Measurements from ENCODE around the gene SPINK8.
"Not testable (repeated sequence)": the region's sequence is repeated elsewhere in the genome, so short reads cannot be mapped to it uniquely, and the experiment has no call there.

Gene SPINK8
- long read RNA-seq, donor 1, result 0 reads
- long read RNA-seq, donor 2, result 0 reads
- long read RNA-seq, donor 3, result 0 reads
- long read RNA-seq, donor 4, result 0 reads
- long read RNA-seq, donor 5, result 0 reads
- long read RNA-seq, donor 6, result 0 reads
- long read RNA-seq, donor 7, result 0 reads
- long read RNA-seq, donor 8, result 0 reads

GRCh38 chr3:48333346-48334245, at the start of gene SPINK8:
Gene SPINK8 (minus strand): TSS chr3:48333661. CDS start chr3:48328341, 5,320 bp downstream.
- not testable (repeated sequence) for DNase-seq

DNA sequence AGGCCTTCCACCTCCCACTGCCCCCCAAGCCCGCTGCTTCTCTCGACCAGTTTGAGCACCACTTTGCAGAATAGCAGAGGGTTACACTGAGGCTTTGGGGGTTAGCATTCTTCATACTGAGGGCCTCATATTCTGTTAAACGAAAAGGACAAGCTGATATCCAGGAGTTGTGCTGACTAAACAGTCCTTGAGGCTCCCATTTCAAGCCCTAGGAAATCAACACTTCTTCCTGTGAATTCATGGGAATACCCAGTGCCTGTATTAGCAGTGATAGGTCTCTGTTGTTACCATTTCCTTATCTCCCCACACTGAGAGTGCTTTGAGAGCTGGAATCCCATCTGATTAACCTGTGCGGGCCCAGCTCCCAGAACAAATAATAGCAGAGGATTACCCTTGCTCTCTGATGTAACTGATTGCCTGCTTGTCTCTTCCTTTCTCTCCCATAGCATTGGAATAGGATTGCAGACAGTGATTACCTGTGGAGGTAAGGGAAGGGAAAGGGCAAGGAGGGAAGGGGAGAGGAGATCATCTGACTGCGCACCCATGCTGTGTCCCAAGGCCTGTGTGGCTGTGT, 39.5 kb upstream of the SPINK8 start:
- DNase-seq, result no peak

DNA sequence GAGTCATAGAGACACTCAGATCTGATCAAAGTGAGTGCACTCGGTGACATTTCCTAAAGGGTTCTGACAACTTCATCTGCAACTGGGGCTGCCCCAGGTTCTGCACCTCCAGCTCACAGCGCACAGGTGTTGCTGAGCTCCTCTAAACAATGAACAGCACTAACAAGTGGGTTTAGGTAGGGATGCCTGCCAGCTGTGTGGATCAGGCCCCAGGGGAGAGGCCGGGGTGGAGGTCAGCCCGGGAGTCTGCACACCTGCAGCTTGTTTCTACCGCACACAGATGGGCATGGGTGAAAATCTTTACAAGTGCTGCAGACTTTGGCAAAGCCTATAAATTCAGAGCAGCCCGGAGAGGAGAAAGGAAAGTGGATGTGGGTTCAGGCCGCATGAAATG, 38.9 kb upstream of the SPINK8 start:
- DNase-seq, result no peak

- no peak for DNase-seq
Observed at GRCh38 chr3:48371651-48372376, 38.4 kb upstream of the SPINK8 start, which contains the start of gene FBXW12. Gene FBXW12 (plus strand): TSS chr3:48372219. CDS start chr3:48372768, 549 bp downstream.

- peak; percentile 7 for DNase-seq
Observed at GRCh38 chr3:48370333-48370713, 36.9 kb upstream of the SPINK8 start.

DNA sequence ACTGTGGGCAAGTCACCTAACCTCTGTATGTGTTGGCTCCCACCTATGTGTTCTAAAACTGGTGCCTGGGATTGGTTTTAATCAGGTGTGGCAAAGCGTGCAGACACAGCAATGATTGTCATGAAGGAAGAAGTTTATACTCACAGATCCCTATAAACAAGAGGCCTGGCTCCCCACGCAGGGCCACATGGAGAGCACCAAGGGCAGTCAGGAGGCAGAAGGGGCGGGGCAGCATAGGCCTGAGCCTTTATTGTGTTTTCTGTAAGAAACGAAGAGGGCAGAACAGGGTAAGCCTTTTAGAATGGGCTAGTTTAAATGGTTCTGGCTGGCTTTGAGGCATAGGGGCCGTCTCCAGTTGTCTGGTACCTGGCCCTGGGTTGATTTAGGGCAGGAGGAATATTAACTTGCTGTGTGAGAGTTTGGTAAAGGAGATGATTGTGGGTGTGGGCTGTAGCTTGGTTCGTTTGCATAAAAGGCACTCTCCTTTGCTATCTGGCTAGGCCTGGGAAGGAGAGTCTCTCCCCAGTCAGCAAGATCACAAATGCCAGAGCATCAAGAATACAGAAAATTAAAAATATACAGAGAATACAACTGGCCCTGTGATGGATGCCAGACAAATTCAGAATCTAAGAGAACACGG, 36.4 kb upstream of the SPINK8 start:
- DNase-seq, result peak; percentile 6

GRCh38 chr3:48367201-48367600, 33.7 kb upstream of the SPINK8 start:
- DNase-seq, result no peak

DNA sequence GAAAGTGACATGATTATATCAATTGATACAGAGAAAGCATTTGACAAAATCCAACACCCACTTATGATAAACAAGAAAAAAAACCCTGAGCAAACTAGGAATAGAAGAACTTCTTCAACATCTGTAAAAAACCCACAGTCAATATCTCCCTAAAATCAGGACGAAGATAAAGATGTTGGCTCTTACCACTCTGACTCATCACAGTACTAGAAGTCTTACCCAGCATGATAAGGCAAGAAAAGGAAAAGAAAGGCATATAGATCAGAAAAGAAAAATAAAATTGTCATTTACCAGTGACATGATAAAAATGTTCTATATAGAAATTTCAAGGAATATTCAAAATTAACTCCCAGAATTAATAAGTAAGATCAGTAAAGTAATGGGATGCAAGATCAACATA, 31.4 kb upstream of the SPINK8 start:
- no peak for DNase-seq

- no peak for DNase-seq
Observed at GRCh38 chr3:48361928-48362327, 28.5 kb upstream of the SPINK8 start.

DNA sequence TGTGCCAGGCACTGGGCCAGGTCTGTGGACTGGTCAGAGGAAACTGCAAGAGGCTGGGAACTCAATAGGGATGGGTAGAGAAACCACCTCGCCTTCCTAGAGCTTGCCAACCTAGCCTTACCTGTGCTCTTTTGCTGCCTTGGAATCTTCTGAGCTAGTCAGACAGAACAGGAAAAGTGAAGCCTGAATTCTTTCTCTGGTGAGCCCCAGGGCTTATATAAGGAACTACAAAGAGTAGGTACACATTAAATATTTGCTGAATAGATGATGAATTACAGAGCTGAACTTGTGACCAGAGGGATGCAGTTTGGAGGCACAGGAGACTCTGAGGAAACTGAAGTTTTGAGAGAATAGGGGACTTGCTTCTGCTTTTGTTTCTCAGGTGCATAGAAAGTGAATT, 23.0 kb upstream of the SPINK8 start:
- DNase-seq, result no peak

GRCh38 chr3:48353987-48354386, 20.5 kb upstream of the SPINK8 start:
- no peak for DNase-seq

DNA sequence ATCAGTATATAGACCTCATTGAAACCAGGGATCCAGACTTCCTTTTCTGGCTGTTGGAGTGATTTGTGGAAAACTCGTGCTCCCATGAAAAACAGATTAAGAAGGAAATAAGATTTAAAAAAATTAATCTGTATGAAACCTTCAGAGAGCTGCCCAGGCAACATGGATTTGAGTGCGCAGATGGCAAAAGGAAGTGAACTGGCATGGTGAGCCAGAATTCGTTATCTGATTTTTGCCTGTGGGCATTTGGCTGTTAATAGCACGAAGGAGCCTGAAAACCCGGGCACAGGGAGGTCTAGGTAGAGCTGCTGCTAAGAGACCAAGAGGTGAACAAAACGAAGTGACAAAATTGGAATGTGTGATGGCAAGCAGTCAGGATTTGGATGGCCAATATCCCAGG, 19.1 kb upstream of the SPINK8 start:
- no peak for DNase-seq

DNA sequence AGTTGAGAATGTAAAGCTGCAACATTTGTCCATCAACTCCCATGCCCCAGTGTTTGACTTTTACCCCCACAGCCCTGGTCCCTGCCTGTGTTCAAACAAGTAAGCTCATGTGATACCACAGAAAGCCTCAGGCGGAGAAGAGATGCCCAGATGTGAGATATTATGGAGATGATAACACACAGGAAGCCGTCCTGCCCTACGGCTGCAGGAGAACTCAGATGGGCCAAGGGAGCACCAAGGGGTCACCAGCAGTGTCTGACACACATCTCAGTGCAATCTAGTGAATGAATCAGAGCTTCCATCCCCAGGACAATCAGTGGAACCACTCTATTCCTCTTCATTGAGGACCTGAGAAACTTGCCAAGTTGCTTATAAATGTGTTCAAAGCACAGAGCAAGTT, 14.0 kb upstream of the SPINK8 start:
- DNase-seq, result no peak

- DNase-seq, result no peak
Observed at GRCh38 chr3:48345946-48346572, 12.6 kb upstream of the SPINK8 start.

- no peak for DNase-seq
Observed at GRCh38 chr3:48344867-48345507, 11.5 kb upstream of the SPINK8 start.

GRCh38 chr3:48343432-48343831, 10.0 kb upstream of the SPINK8 start:
- DNase-seq, result no peak

DNA sequence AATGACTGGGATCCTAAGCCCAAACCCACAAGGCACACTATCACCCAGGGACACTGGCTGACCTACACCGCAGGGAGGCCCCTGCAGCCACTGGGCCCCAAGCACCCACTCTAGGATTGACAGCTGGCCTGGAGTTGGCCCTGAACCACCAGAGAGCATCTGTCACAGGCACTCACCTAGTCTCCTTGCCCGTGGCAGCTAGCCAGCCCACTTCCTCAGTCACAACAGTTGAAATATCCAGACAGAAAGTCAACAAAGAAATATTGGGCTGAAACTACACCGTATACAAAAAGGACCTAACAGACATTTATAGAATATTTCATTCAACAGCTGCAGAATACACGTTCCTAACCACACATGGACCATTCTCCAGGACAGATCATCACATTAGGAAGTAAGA, 5.2 kb upstream of the SPINK8 start:
- DNase-seq, result no peak

DNA sequence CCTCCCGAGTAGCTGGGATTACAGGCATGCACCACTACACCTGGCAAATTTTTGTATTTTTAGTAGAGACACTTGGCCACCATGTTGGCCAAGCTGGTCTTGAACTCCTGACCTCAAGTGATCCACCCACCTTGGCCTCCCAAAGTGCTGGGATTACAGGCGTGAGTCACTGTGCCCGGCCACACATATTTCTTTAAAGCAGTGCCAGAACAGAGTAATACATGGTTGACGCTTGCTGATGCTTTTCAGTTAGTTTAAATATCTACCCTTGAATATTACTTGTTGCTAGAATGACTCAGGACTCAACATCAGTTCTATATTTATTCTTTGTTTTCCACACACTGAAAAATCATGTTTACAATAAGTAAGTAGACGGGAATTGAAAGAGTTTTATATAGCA, 4.1 kb upstream of the SPINK8 start:
- not testable (repeated sequence) for DNase-seq

DNA sequence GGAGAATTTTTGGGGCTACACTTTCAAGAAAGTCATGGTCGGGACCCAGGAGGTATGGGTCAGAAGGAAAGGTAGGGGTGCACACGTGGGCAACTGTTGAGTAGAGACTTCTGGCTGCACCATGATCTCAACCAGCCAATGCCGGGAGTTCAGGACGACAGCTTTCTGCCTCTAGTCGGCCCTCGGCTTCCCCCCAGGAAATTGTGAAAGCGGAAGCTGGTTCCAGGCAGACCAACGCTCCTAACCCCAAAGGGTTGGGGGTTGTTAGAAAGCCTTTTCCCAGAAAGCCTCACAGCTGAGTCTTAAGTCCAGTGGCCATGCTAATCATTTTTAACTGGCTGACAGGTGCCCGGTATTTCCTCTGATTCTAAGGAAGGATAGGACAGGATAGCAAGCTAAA, 1.8 kb upstream of the SPINK8 start:
- DNase-seq, result not testable (repeated sequence)

- no peak for DNase-seq
Observed at GRCh38 chr3:48334605-48335004, 1.1 kb upstream of the SPINK8 start.

DNA sequence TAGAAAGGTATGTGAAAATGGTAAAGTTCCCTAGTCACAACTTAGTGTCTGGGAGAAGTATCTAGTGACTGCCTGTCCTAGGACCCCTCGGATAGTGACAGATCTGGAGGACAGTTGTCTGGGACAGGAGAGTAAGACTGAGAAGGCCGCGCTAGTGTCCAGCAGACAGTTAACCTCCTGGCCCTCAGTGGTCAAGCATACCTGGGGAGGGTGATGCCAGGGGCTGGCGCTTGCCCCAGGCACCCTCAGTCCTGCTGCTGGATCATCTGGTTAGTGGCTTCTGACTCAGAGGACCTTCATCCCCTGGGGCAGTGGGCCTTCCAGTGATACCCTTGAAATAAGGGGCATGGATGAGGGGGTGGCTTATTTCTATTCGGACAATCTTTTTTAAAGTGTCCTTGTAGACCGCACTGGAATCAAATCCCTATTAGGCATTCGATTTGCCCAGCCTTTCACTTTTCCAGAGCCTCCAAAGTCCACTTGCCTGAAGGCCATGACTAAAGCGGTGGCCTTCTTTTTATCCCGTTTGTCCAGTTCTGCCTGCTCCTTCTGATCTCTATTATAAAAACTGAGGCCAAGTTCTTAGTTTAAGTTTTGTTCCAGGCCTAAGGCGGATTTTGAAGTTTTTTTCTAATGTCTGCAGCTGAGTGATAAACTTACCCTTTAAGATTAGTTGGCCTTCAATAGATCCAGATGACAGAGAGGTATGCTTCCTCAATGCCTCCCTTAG, 1.6 kb downstream of the SPINK8 start:
- DNase-seq, result not testable (repeated sequence)

All from right kidney (tissue), 9 donors.